Heart left ventricle (tissue), 13 donors: ENCODE measurements around the gene LAMA3.

Experiments used
- POLR2A ChIP-seq, 2 donors: fragments of 450-650 bp; IDR thresholded peaks; one replicate each; pipeline ENCODE4 v1.6.1; 2017; ENCODE audit warnings: antibody characterized with exemption in 2 of 2, mild to moderate bottlenecking in 2 of 2, moderate library complexity in 2 of 2
- TF ChIP-seq, protein P1 (sequence below), 12 donors: fragments of 200-600 bp; sonication (generic) in 4 of 12; IDR thresholded peaks; one replicate each; pipeline versions ENCODE4 v1.5.0 to v1.8.0; 2018 to 2022; ENCODE audit warnings: antibody characterized with exemption in 12 of 12, mild to moderate bottlenecking in 5 of 12
- donor health status: ischemic (EF 13 %, LVEDD 7.1; RV severe dilation, severe dysfunction).
- donor health status: DM: no; HTN: yes; CAD: no.
- donor health status: DM: no; HTN: no; CAD: no.
- donor health status: ischemic (EF 25% LVEDD 6.9; RV normal size, moderate dysfunction).
- donor health status: ischemic (EF 25% LVEDD 5.7; RV mildly dilated, moderate dysfunction).
- donor health status: ischemic (EF 35%, LVEDD 5.7; RV mildly dilated, moderate dysfunction).
- donor health status: nonischemic (EF 11% LVEDD 7.7; RV severe dilation, severe dysfunction).
- donor health status: DM: yes; HTN: yes; CAD: no.
- donor health status: PGD.
- donor health status: ischemic (EF 29% LVEDD 5.4; RV normal size, mild dysfunction).
- donor health status: nonischemic (EF 23%, LVEDD 6.1; RV moderate dilation, normal function).

DNA sequence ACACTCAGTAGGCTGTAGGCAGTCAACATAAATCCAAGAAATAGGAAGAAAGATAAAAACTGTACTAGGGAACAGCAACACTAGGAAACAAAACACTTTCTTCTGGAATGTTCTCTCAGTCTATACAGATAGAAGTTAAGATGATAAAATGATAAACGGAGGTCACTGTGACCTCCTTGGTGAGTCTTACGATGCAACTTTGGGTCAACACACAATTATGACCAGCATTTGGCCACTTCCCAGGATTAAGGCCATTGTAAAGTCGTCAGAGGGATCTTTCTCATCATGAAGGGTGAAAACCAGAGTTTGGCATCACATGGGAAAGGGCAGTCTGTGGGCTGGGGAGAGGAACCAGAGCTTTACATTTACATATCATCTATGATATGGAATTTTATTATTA, 33.4 kb downstream of the LAMA3 start:
- TF ChIP-seq, protein P1, sequence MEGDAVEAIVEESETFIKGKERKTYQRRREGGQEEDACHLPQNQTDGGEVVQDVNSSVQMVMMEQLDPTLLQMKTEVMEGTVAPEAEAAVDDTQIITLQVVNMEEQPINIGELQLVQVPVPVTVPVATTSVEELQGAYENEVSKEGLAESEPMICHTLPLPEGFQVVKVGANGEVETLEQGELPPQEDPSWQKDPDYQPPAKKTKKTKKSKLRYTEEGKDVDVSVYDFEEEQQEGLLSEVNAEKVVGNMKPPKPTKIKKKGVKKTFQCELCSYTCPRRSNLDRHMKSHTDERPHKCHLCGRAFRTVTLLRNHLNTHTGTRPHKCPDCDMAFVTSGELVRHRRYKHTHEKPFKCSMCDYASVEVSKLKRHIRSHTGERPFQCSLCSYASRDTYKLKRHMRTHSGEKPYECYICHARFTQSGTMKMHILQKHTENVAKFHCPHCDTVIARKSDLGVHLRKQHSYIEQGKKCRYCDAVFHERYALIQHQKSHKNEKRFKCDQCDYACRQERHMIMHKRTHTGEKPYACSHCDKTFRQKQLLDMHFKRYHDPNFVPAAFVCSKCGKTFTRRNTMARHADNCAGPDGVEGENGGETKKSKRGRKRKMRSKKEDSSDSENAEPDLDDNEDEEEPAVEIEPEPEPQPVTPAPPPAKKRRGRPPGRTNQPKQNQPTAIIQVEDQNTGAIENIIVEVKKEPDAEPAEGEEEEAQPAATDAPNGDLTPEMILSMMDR (IDR thresholded peaks at IDR 0.05) = no peak
- TF ChIP-seq POLR2A (IDR thresholded peaks at IDR 0.05) = no peak
